NCI-H748 (cell line): ENCODE results near the gene CACHD1.

ENCODE experiments used
- DNase-seq: peaks from one replicate; lab custom pipeline; 2025; ENCODE audit not compliant: unreplicated experiment; lab: John Stamatoyannopoulos, UW

The CACHD1 gene

GRCh38 chr1:64519901-64520300, 50.0 kb downstream of the CACHD1 start:
- no peak for DNase-seq

DNA sequence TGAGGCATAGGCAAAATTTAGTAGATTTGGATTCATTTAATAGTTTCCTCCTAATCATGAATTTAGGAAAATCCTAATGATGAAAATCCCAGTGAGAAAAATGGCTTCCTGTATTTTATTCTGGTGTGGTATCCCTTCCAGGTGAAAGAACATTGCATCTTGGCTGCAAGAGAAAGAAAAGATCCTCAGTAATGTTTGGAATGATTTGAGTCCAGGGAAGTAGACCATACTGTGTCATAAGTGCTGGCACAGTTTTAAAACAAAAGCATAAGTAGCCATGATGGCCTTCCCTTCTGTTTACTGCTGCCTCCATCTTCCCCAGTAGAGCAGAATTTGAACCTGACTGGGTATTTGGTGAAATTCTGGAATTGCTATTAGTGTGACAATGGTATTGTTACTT, 52.8 kb downstream of the CACHD1 start:
- DNase-seq = no peak

DNA sequence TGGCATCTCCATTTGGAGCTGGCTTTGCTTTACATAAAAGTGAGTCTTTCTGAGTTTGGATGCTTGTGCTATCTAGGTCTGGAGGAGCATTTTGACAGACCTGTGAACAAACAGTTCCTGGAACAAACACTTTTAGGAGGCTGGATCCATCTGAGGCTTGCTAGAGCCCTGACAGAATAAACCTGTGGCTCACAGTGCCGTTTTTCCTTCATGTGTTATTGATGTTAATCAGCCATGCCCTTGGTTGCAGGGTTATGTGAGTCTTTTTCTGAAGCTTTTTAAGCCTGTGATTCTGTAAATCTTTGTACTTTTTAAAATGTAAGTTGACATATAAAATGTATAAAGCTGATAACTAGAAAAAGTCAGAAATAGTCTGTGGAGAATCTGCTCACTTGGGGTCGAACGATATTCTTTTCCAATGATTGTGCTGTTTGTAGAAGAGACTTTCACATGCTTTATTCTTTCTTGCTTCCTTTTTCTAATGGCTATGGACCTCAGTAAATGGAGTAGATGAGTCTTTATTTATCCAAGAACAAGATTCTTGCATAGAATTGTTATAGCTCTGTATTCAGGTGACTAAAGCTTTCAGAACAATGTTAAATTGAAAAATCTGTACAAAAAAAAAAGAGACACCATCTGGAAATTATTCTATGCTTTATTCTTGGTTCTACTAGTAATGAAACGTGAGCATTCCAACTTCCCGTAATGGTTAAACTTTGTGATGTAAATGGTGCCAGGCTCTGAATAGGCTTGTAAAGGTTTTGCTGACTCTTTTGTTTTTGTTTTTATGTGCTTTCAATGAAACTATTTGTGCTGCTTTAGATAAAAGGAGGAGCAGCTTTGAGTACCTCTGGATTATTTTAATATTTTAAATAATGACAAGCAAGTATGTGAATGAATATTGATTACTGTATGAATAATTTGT, 53.7 kb downstream of the CACHD1 start:
- no peak for DNase-seq

DNA sequence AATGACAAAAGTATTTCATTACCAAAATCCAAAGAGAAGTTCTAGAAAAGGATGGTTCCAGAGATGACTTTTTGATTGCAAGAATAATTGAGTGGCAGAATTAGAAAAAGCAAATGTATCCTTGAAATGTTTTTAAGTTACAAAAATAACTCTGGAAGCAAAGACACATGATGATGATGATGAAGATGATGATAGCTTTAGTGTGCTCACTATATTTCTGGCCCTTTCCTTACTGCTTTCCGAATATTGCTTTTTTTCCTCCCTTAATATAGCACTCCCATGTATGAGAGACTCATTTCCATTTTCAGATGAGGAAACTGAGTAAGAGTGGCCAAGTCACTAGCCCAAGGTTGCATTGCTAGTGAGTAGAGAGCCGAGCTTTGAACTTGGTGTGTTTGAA, 54.7 kb downstream of the CACHD1 start:
- no peak for DNase-seq

GRCh38 chr1:64525116-64525686, 55.3 kb downstream of the CACHD1 start:
- no peak for DNase-seq

DNA sequence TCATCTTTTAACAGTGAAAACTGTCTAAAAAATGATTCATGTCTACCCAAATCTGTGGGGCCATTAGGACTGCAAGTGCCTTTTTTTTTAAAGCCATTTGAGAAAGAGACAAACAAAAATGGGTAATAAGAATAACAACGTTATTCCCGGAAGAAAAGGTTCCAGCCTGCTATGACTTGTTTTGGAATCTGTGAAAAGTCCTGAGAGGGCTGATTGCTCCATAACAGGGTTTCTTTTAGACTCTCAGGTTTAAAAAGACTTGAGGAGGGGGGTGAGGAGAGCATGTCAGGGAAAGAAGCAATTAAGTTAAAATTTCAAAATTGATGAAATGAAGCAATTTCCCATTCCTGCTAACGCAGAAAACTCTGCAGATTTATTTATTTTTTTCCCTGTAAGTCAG, 56.4 kb downstream of the CACHD1 start:
- DNase-seq = no peak

- no peak for DNase-seq
Measured at GRCh38 chr1:64527165-64527564, 57.2 kb downstream of the CACHD1 start.

DNA sequence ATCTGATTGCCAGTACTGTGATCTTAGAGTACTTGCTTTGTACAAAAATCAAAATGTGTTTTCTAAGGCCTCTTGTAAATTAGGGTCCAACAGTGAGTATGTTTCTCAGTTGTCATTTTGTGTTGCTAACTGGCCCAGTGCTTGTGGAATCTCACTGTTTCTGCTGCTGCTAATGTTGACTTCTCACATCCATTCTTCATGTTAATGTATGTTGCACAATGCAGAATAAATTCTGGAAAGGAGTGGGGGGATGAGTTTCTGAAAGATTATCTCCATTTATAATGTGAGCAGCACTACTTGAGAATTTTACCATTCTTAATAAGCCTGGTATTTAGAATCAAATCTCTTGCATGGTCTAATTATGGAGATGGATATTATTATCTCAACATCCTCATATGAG, 57.9 kb downstream of the CACHD1 start:
- no peak for DNase-seq

GRCh38 chr1:64530969-64531692, 61.2 kb downstream of the CACHD1 start:
- peak; percentile 15 for DNase-seq

DNA sequence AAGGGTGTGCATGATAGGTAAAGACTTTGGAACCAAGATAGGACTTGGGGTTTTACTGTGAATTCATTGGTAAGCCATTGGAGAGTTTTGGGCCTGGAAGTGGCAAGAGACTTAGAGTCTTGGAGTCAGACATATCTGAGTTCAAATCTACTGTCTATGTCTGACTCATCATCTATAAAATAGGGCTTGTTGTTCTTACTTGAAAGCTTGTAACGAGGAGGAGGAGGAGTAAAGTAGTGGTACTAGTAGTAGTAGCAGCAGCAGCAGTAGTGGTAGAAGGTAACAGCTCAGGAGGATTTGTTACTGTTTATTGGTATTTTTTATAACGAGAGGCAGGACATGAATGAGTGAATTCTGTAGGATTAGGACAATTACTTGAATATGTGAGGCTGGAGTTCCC, 62.7 kb downstream of the CACHD1 start:
- DNase-seq = no peak

- peak; percentile 86 for DNase-seq
Measured at GRCh38 chr1:64535938-64536835, 66.3 kb downstream of the CACHD1 start.

GRCh38 chr1:64536836-64537490, 67.0 kb downstream of the CACHD1 start:
- DNase-seq = peak; percentile 22

GRCh38 chr1:64537942-64538341, 68.0 kb downstream of the CACHD1 start:
- peak; percentile 21 for DNase-seq

GRCh38 chr1:64538389-64538788, 68.5 kb downstream of the CACHD1 start:
- DNase-seq = no peak

DNA sequence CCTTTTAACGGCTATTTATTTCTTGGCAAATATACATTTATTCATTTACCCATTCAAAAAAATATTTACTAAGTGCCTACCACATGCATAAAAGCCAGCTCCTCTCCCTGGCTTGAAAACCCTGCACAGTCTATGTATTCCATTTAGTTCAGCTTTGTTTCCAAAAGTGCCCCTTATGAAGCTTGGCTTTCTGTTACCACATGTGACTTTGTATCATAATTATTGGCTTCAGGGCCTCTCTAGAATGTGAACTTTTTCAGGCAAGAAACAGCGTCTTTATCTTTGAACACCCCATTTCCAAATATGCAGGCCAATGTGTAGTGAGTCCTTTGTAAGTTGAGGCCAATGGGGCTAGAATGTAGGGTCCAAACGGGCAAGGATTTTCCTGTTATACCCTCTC, 69.4 kb downstream of the CACHD1 start:
- DNase-seq = no peak

DNA sequence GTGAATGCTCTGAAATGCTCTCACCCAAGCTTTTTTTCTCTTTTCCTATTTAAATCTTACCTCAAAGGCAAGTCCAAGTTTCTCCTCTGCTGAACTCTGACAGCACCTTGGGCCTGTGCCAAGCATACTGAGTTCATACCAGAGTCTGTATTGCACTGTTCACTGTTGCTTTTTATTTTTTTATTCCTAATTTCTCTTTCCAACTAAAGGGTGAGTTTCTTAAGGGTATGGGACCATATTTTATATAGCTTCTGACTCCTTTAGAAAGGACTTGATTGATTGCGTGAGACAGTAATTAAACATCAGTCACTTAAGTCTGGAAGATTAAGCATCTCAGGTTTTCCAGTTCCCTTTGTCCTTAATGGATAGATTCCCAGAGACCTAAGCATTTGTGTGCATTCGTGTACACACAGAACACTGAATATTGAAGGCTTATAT, 69.9 kb downstream of the CACHD1 start:
- no peak for DNase-seq

DNA sequence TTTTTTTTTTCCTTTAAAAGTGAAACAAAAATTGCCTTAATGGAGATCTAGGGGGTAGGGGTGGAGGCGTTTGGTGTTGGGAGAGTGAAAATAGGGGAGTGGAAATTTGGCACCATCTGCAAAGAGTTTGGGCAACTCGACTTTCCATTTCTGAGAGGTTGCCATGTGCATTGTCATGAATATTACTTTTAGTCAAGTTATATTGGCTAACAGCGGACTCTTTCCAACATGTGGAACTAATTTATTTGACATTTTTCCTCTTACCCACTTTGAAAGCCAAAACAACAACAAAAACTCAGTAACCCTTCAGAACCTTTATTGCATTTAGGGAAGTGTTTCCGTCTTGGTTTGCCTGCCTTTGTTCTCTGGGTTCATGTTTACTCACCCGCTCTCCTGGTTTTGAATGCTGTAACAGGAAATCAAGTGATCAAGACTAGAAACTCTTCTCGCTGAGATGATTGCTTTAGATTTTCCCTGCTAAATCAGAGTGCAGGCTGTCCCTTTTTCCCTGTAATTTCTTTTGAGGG, 70.4 kb downstream of the CACHD1 start:
- DNase-seq = peak; percentile 52

DNA sequence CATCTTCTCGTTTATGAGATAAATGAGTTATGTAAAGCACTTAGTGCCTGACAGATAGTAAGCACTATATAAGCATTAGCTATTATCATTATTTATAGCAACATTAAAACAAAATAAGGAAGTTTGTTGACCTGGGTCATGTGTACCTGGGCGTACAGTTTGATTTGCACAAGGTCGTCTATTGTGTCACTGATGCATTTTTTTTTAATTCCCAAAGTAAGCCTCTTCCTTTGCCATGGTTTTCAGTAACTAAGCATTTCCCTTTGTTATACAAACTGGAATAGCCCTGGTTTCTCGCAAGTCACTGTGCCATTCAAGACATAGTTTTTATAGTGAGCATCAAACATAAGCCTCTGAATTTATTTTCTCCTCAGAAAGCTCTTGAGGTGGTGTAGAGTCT, 72.2 kb downstream of the CACHD1 start:
- DNase-seq = no peak

DNA sequence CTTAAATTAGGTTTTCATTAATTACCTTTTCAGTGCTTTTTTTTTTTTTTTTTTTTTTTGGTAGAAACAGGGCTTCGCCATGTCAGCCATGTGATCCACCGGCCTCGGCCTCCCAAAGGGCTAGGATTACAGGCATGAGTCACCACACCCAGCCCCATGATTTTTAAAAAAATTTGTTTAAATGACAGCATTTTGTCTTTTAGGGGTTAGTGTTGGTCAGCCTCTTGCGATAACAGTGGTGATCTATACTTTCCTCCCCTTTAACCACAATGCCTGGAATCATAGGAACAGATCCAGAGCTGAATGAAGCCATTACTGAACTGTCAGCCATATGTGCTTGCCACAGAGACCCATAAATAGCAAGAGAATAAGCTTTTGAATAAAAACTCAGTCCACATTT, 73.9 kb downstream of the CACHD1 start:
- no peak for DNase-seq
